Measurements from ENCODE around the gene TMEM176A. TPM values are rescaled to one million over a fixed set of nuclear protein-coding genes. Genes with fewer than 3 reads are reported as not detected.

TMEM176A gene
- polyA plus RNA-seq, 1 donor (not counting 4 experiments of a cell fraction or from before 2014, with no cell fraction given): not detected

DNA sequence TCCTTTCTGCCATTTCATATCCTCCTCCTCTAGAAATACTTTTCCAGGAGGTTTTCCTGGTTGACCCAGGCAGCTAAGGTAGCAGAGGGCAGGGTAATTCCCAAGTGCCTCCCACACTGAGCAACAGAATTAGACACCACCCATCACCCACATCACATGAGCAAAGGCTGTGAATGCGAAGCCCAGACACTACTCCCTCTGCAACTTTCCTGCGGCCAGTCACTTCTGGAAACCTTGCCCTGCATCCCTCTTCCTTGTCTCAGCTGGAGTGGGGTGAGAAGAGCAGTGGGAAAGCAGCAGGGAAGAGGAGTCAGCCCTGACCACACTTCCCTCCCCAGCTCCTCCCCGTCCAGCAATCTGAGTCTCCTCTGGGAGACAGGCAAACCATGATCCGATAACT lies 15.6 kb upstream of the TMEM176A start:
- Histone ChIP-seq H2AFZ (ENCODE audit: control insufficient read depth, low read length) (no peak overlapping the region), H3K9ac (ENCODE audit: control insufficient read depth, extremely low read depth, insufficient read depth, low read length) (no peak overlapping the region), H3K9me3 (ENCODE audit: control insufficient read depth, low read depth, low read length) (no peaks in the 10 kb centered on the region), H3K36me3 (ENCODE audit: control insufficient read depth in 2 of 2, extremely low read depth in 1 of 2, insufficient read depth in 2 of 2, low read length in 2 of 2) (no peaks in the 10 kb centered on the region), H3K79me2 (ENCODE audit: control insufficient read depth, insufficient read depth, low read length) (no peaks in the 10 kb centered on the region), H3K27me3 (ENCODE audit: control insufficient read depth, extremely low read depth, insufficient read depth, low read length) (peaks cover 10% of the 10 kb centered on the region), H3K27ac (ENCODE audit: control insufficient read depth, insufficient read depth, low read length) (no peak overlapping the region), H3K4me3 (ENCODE audit: control insufficient read depth in 2 of 3, extremely low read depth in 1 of 3, insufficient read depth in 2 of 3, low read depth in 1 of 3, low read length in 3 of 3) (no peak overlapping the region), H3K9me1 (ENCODE audit: control insufficient read depth, extremely low read depth, insufficient read depth, low read length) (no peaks in the 10 kb centered on the region), H4K20me1 (ENCODE audit: control insufficient read depth, extremely low read depth, insufficient read depth, low read length) (no peaks in the 10 kb centered on the region), H3K4me2 (ENCODE audit: control insufficient read depth, extremely low read depth, insufficient read depth, low read depth, low read length) (no peak overlapping the region), H3K4me1 (ENCODE audit: control insufficient read depth, extremely low read depth, insufficient read depth, low read length) (no peaks in the 10 kb centered on the region)
- TF ChIP-seq EZH2 (IDR thresholded peaks at IDR 0.05; ENCODE audit: low read length): no peak
- TF ChIP-seq, protein P1, sequence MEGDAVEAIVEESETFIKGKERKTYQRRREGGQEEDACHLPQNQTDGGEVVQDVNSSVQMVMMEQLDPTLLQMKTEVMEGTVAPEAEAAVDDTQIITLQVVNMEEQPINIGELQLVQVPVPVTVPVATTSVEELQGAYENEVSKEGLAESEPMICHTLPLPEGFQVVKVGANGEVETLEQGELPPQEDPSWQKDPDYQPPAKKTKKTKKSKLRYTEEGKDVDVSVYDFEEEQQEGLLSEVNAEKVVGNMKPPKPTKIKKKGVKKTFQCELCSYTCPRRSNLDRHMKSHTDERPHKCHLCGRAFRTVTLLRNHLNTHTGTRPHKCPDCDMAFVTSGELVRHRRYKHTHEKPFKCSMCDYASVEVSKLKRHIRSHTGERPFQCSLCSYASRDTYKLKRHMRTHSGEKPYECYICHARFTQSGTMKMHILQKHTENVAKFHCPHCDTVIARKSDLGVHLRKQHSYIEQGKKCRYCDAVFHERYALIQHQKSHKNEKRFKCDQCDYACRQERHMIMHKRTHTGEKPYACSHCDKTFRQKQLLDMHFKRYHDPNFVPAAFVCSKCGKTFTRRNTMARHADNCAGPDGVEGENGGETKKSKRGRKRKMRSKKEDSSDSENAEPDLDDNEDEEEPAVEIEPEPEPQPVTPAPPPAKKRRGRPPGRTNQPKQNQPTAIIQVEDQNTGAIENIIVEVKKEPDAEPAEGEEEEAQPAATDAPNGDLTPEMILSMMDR (optimal IDR thresholded peaks at IDR 0.05 in 1 of 3, IDR thresholded peaks at IDR 0.05 in 1 of 3, conservative IDR thresholded peaks at IDR 0.05 in 1 of 3; ENCODE audit: extremely low read depth in 1 of 3, insufficient read depth in 2 of 3, low read length in 3 of 3): no peak
- DNase-seq (ENCODE audit: low read depth, low spot score): no peak
- dilution Hi-C loops (cut with MboI; ENCODE audit: extremely low pct_ligation_motif_present, low sequenced_read_pairs): no loop called here
- FAIRE-seq: no peak

- Histone ChIP-seq H3K9me1 (ENCODE audit: control insufficient read depth, extremely low read depth, insufficient read depth, low read length) (no peaks in the 10 kb centered on the region), H2AFZ (ENCODE audit: control insufficient read depth, low read length) (no peak overlapping the region), H4K20me1 (ENCODE audit: control insufficient read depth, extremely low read depth, insufficient read depth, low read length) (no peaks in the 10 kb centered on the region), H3K27ac (ENCODE audit: control insufficient read depth, insufficient read depth, low read length) (no peak overlapping the region), H3K27me3 (ENCODE audit: control insufficient read depth, extremely low read depth, insufficient read depth, low read length) (peaks cover 10% of the 10 kb centered on the region), H3K4me3 (ENCODE audit: control insufficient read depth in 2 of 3, extremely low read depth in 1 of 3, insufficient read depth in 2 of 3, low read depth in 1 of 3, low read length in 3 of 3) (no peak overlapping the region), H3K9ac (ENCODE audit: control insufficient read depth, extremely low read depth, insufficient read depth, low read length) (no peak overlapping the region), H3K79me2 (ENCODE audit: control insufficient read depth, insufficient read depth, low read length) (no peaks in the 10 kb centered on the region), H3K4me2 (ENCODE audit: control insufficient read depth, extremely low read depth, insufficient read depth, low read depth, low read length) (no peak overlapping the region), H3K36me3 (ENCODE audit: control insufficient read depth in 2 of 2, extremely low read depth in 1 of 2, insufficient read depth in 2 of 2, low read length in 2 of 2) (no peaks in the 10 kb centered on the region), H3K9me3 (ENCODE audit: control insufficient read depth, low read depth, low read length) (no peaks in the 10 kb centered on the region), H3K4me1 (ENCODE audit: control insufficient read depth, extremely low read depth, insufficient read depth, low read length) (no peaks in the 10 kb centered on the region)
- DNase-seq (ENCODE audit: low read depth, low spot score) (no peak), FAIRE-seq (no peak)
- dilution Hi-C loops (cut with MboI; ENCODE audit: extremely low pct_ligation_motif_present, low sequenced_read_pairs): no loop called here
- TF ChIP-seq EZH2 (IDR thresholded peaks at IDR 0.05; ENCODE audit: low read length): no peak
- TF ChIP-seq, protein P1 (optimal IDR thresholded peaks at IDR 0.05 in 1 of 3, IDR thresholded peaks at IDR 0.05 in 1 of 3, conservative IDR thresholded peaks at IDR 0.05 in 1 of 3; ENCODE audit: extremely low read depth in 1 of 3, insufficient read depth in 2 of 3, low read length in 3 of 3): peak in 1 of 3 experiments; percentile 10
These were observed 13.0 kb upstream of the TMEM176A start for GRCh38 chr7:150787321-150788281.

Measured in keratinocyte (primary cell).